HUDEP-2 (cell line): ENCODE results near the gene UNC93A.
"Not testable (repeated sequence)": the region's sequence is repeated elsewhere in the genome, so short reads cannot be mapped to it uniquely, and the experiment has no call there.

ENCODE experiments used
- DNase-seq, 76 experiments: peaks; one replicate each; lab custom pipeline; 2025; ENCODE audit not compliant: unreplicated experiment in 76 of 76; lab: John Stamatoyannopoulos, UW

UNC93A gene

GRCh38 chr6:167290786-167291622 is at the start of gene UNC93A:
TSS of gene UNC93A (plus strand) at chr6:167291315. CDS start at chr6:167291490, 175 bp downstream.
- no peak for DNase-seq

GRCh38 chr6:167241321-167242134 is 49.6 kb upstream of the UNC93A start:
- DNase-seq: not testable (repeated sequence)

- DNase-seq: not testable (repeated sequence)
These were observed 49.0 kb upstream of the UNC93A start for GRCh38 chr6:167242135-167242506.

- peak in 75 of 76 experiments; percentile 34 to 95 (median 82) for DNase-seq
These were observed 48.5 kb upstream of the UNC93A start for GRCh38 chr6:167242511-167243051.

- no peak for DNase-seq
These were observed 46.8 kb upstream of the UNC93A start for GRCh38 chr6:167244064-167244960.

GRCh38 chr6:167244991-167245390 is 46.1 kb upstream of the UNC93A start:
- no peak for DNase-seq

- no peak for DNase-seq
These were observed 45.5 kb upstream of the UNC93A start for GRCh38 chr6:167245591-167245990.

- DNase-seq: no peak
These were observed 43.1 kb upstream of the UNC93A start for GRCh38 chr6:167247814-167248595.

- not testable (repeated sequence) for DNase-seq
These were observed 42.1 kb upstream of the UNC93A start for GRCh38 chr6:167248878-167249455.

GRCh38 chr6:167252271-167252670 is 38.8 kb upstream of the UNC93A start:
- peak in 1 of 76 experiments; percentile 7 for DNase-seq

- no peak for DNase-seq
These were observed 35.1 kb upstream of the UNC93A start for GRCh38 chr6:167255918-167256553.

GRCh38 chr6:167258646-167259045 is 32.5 kb upstream of the UNC93A start:
- DNase-seq: no peak

GRCh38 chr6:167266057-167266829 is 24.9 kb upstream of the UNC93A start:
- DNase-seq: not testable (repeated sequence)

- DNase-seq: no peak
These were observed 24.1 kb upstream of the UNC93A start for GRCh38 chr6:167266830-167267555.

- DNase-seq: not testable (repeated sequence)
These were observed 23.6 kb upstream of the UNC93A start for GRCh38 chr6:167267556-167267898.

GRCh38 chr6:167267921-167268401 is 23.2 kb upstream of the UNC93A start:
- no peak for DNase-seq

GRCh38 chr6:167268683-167269280 is 22.3 kb upstream of the UNC93A start:
- no peak for DNase-seq
